Heart right ventricle (tissue), 16 donors: ENCODE data around the gene SAA2. TPM values are rescaled to one million over a fixed set of nuclear protein-coding genes. Genes with fewer than 3 reads are reported as not detected.

Source experiments
- ATAC-seq, 8 donors: fragments of 200-7000 bp; cut with Tn5 transposase; one replicate each; pipeline ENCODE4 v1.9.1; 2020; ENCODE audit warnings: mild to moderate bottlenecking in 8 of 8, moderate library complexity in 8 of 8, moderate number of reproducible peaks in 1 of 8
- DNase-seq, 2 donors: peaks; one replicate each; pipeline ENCODE4 v3.0.0-alpha.2; 2020
- H3K27ac ChIP-seq, 10 donors: fragments of 200-600 bp; sonication (generic) in 2 of 10; one replicate each; pipeline versions ENCODE4 v1.5.0 to v1.8.0; 2020 to 2022; ENCODE audit warnings: mild to moderate bottlenecking in 3 of 10
- H3K27me3 ChIP-seq, 7 donors: fragments of 200-600 bp; one replicate each; pipeline ENCODE4 v1.8.0; 2021 to 2022; ENCODE audit warnings: mild to moderate bottlenecking in 2 of 7
- H3K36me3 ChIP-seq, 9 donors: fragments of 200-600 bp; sonication (generic) in 1 of 9; one replicate each; pipeline versions ENCODE4 v1.5.0 to v1.8.0; 2020 to 2022; ENCODE audit warnings: mild to moderate bottlenecking in 2 of 9
- H3K4me1 ChIP-seq, 9 donors: fragments of 200-600 bp; sonication (generic) in 1 of 9; one replicate each; pipeline versions ENCODE4 v1.5.0 to v1.8.0; 2020 to 2022; ENCODE audit warnings: mild to moderate bottlenecking in 4 of 9
- H3K4me3 ChIP-seq, 10 donors: fragments of 200-600 bp; sonication (generic) in 2 of 10; one replicate each; pipeline versions ENCODE4 v1.5.0 to v1.8.0; 2020 to 2022; ENCODE audit warnings: mild to moderate bottlenecking in 7 of 10, moderate library complexity in 2 of 10
- H3K9me3 ChIP-seq, 11 donors: fragments of 200-600 bp in 10 of 11; sonication (generic) in 2 of 11; one replicate each; pipeline versions ENCODE4 v1.5.0 to v1.8.0; 2013 to 2022; ENCODE audit warnings: mild to moderate bottlenecking in 2 of 11, control low read depth in 1 of 11, moderate library complexity in 1 of 11
- CTCF ChIP-seq, 9 donors: fragments of 200-600 bp; sonication (generic) in 2 of 9; IDR thresholded peaks; one replicate each; pipeline versions ENCODE4 v1.5.0 to v1.8.0; 2021 to 2022; ENCODE audit warnings: antibody characterized with exemption in 9 of 9, mild to moderate bottlenecking in 5 of 9, moderate library complexity in 1 of 9
- WGBS, 2 donors: extraction: QIAGEN DNeasy Blood & Tissue Kit; methylation state at CpG; one replicate each; pipeline ENCODE4 v1.1.7; 2013; ENCODE audit warnings: inconsistent platforms in 1 of 2; 5-methylcytosine and 5-hydroxymethylcytosine counted together
- intact Hi-C, 10 donors: fragments of 100-400 bp; cut with DNase I; formaldehyde crosslinking; loops; one replicate each; pipeline versions ENCODE4 v1.11.1 to v1.14.2; 2022
- polyA plus RNA-seq, 2 donors: library from polyadenylated mRNA; stranded (reverse); fragments of 200-250 nt; gene quantifications; one replicate each; pipeline ENCODE4 v1.2.3, GENCODE V29; 2013
- total RNA-seq, 10 donors: library from RNA; stranded (reverse); fragmentation: NEBNext Ultra II Directional in 3 of 10; extraction: Animal tissue kit (Norgen Biotek cat#: 25700) in 3 of 10; gene quantifications; one replicate each; pipeline versions ENCODE4 v1.2.1 to v1.2.4, GENCODE V29; 2021 to 2023
- donor health status: Arrhythmogenic right ventricular cardiomyopathy.
- donor health status: ischemic (EF 13 %, LVEDD 7.1; RV severe dilation, severe dysfunction).
- donor health status: healthy with polysubstance abuse.
- donor health status: DM: no; HTN: yes; CAD: no.
- donor health status: DM: no; HTN: no; CAD: no.
- donor health status: ischemic (EF 25% LVEDD 6.9; RV normal size, moderate dysfunction).
- donor health status: ischemic (EF 25% LVEDD 5.7; RV mildly dilated, moderate dysfunction).
- donor health status: healthy.
- donor health status: DM: yes; HTN: yes; CAD: no.
- donor health status: Ischemic cardiomyopathy.
- donor health status: ischemic (EF 35%, LVEDD 5.7; RV mildly dilated, moderate dysfunction).
- donor health status: nonischemic (EF 11% LVEDD 7.7; RV severe dilation, severe dysfunction).
- donor health status: DM: yes; HTN: yes; CAD: no.
- donor health status: PGD.
- donor health status: ischemic (EF 29% LVEDD 5.4; RV normal size, mild dysfunction).
- donor health status: nonischemic (EF 23%, LVEDD 6.1; RV moderate dilation, normal function).

SAA2 gene
- total and polyA plus RNA-seq, 12 donors, result 0.61 to 4.1 (median 2.1) TPM; not detected in 7

GRCh38 chr11:18225913-18226312 lies 22.6 kb downstream of the SAA2 start:
- DNase-seq, result no peak
- H3K4me3 ChIP-seq, result no peak overlapping the region
- intact Hi-C loops, result no loop called here
- no peaks in the 10 kb centered on the region for H3K4me1 ChIP-seq
- no peaks in the 10 kb centered on the region for H3K36me3 ChIP-seq
- peaks cover 0 to 9% (median 0%) of the 10 kb centered on the region in 11 donors for H3K9me3 ChIP-seq
- peaks cover 0 to 5% (median 0%) of the 10 kb centered on the region in 7 donors for H3K27me3 ChIP-seq
- no peak for ATAC-seq
- 55 to 59% methylated on average over 2 of the region's 2 CpGs for WGBS, 2 donors
- H3K27ac ChIP-seq, result no peak overlapping the region
- TF ChIP-seq CTCF (IDR thresholded peaks at IDR 0.05), result no peak

GRCh38 chr11:18223591-18224387 lies 24.7 kb downstream of the SAA2 start:
- Histone ChIP-seq H3K4me3 (no peak overlapping the region), H3K9me3 (peaks cover 0 to 13% (median 0%) of the 10 kb centered on the region in 11 donors), H3K4me1 (no peaks in the 10 kb centered on the region), H3K36me3 (no peaks in the 10 kb centered on the region), H3K27ac (no peak overlapping the region), H3K27me3 (peaks cover 0 to 5% (median 0%) of the 10 kb centered on the region in 7 donors)
- ATAC-seq (no peak), DNase-seq (no peak)
- intact Hi-C loops, result no loop called here
- WGBS, 2 donors, result 47 to 78% methylated on average over 3 of the region's 3 CpGs
- TF ChIP-seq CTCF (IDR thresholded peaks at IDR 0.05), result no peak

GRCh38 chr11:18222814-18223421 lies 25.6 kb downstream of the SAA2 start:
- intact Hi-C loops, result no loop called here
- no peak for DNase-seq
- no peak overlapping the region for H3K27ac ChIP-seq
- no peaks in the 10 kb centered on the region for H3K36me3 ChIP-seq
- H3K27me3 ChIP-seq, result peaks cover 0 to 5% (median 0%) of the 10 kb centered on the region in 7 donors
- 86 to 98% methylated on average over 3 of the region's 3 CpGs for WGBS, 2 donors
- peaks cover 0 to 13% (median 0%) of the 10 kb centered on the region in 11 donors for H3K9me3 ChIP-seq
- ATAC-seq, result no peak
- no peak for TF ChIP-seq CTCF (IDR thresholded peaks at IDR 0.05)
- H3K4me1 ChIP-seq, result no peaks in the 10 kb centered on the region
- H3K4me3 ChIP-seq, result no peak overlapping the region

- ATAC-seq (peak in 1 of 8 donors; percentile 22), DNase-seq (no peak)
- 69 to 90% methylated on average over 5 of the region's 5 CpGs for WGBS, 2 donors
- no peak overlapping the region for H3K4me3 ChIP-seq
- no peaks in the 10 kb centered on the region for H3K36me3 ChIP-seq
- no peak overlapping the region for H3K27ac ChIP-seq
- no peak for TF ChIP-seq CTCF (IDR thresholded peaks at IDR 0.05)
- peaks cover 0 to 7% (median 0%) of the 10 kb centered on the region in 7 donors for H3K27me3 ChIP-seq
- intact Hi-C loops, result no loop called here
- H3K9me3 ChIP-seq, result peaks cover 0 to 13% (median 0%) of the 10 kb centered on the region in 11 donors
- no peaks in the 10 kb centered on the region for H3K4me1 ChIP-seq
These were observed 27.1 kb downstream of the SAA2 start for GRCh38 chr11:18221274-18221876.
